Caco-2 (cell line): ENCODE results near the gene EXOC3. TPM values are rescaled to one million over a fixed set of nuclear protein-coding genes. Genes with fewer than 3 reads are reported as not detected.
"Not testable (repeated sequence)": the region's sequence is repeated elsewhere in the genome, so short reads cannot be mapped to it uniquely, and the experiment has no call there.

Experiments used
- BruUV-seq: library from RNA; stranded (reverse); fragments of 400-500 nt; replicated peaks from 2 replicates; lab custom pipeline; 2021; lab: Mats Ljungman, UMichigan
- CTCF ChIA-PET: fragments of 300-600 bp; sonication (Branson Sonifier 250); formaldehyde crosslinking; loops from one replicate; lab custom pipeline; 2022; ENCODE audit warnings: antibody characterized with exemption; lab: Charles Lee
- POLR2A ChIA-PET: fragments of 300-600 bp; sonication (Branson Sonifier 250); formaldehyde crosslinking; loops from one replicate; lab custom pipeline; 2022; ENCODE audit warnings: antibody characterized with exemption; lab: Charles Lee
- DNase-seq, 2 experiments: peaks; one replicate each; pipeline versions ENCODE4 v3.0.0 to v3.0.0-alpha.2; 2020 to 2022
- H3K27me3 ChIP-seq: replicated peaks from 2 replicates; pipeline ENCODE4 v1.6.0; 2011; ENCODE audit warnings: low read length; ENCODE audit not compliant: control insufficient read depth, insufficient read depth
- H3K36me3 ChIP-seq: 2 replicates; pipeline ENCODE4 v1.5.1; 2011; ENCODE audit warnings: low read length; ENCODE audit not compliant: control insufficient read depth, insufficient read depth
- H3K4me1 ChIP-seq: fragments of 250-450 bp; sonication (Bioruptor Pico); 2 replicates; pipeline ENCODE4 v1.5.1; 2020; ENCODE audit warnings: mild to moderate bottlenecking
- H3K4me3 ChIP-seq: 2 replicates; pipeline ENCODE4 v1.5.1; 2011; ENCODE audit warnings: low read depth, mild to moderate bottlenecking, control low read depth, low read length
- H3K9me3 ChIP-seq: fragments of 250-450 bp; sonication (Bioruptor Pico); 2 replicates; pipeline ENCODE4 v1.5.1; 2020; ENCODE audit warnings: mild to moderate bottlenecking, moderate library complexity
- H3K27ac Mint-ChIP-seq: one replicate; pipeline ENCODE4 v1.8.0; 2022; ENCODE audit warnings: mixed read lengths; ENCODE audit not compliant: unreplicated experiment
- H3K27me3 Mint-ChIP-seq: one replicate; pipeline ENCODE4 v1.8.0; 2022; ENCODE audit warnings: mixed read lengths; ENCODE audit not compliant: insufficient read depth, unreplicated experiment
- H3K36me3 Mint-ChIP-seq: one replicate; pipeline ENCODE4 v1.8.0; 2022; ENCODE audit warnings: mild to moderate bottlenecking, mixed read lengths; ENCODE audit not compliant: insufficient read depth, unreplicated experiment
- H3K4me1 Mint-ChIP-seq: one replicate; pipeline ENCODE4 v1.8.0; 2022; ENCODE audit warnings: low read depth, mixed read lengths; ENCODE audit not compliant: unreplicated experiment
- H3K4me3 Mint-ChIP-seq: one replicate; pipeline ENCODE4 v1.8.0; 2022; ENCODE audit warnings: mild to moderate bottlenecking, moderate library complexity, mixed read lengths; ENCODE audit not compliant: unreplicated experiment
- H3K9me3 Mint-ChIP-seq: one replicate; pipeline ENCODE4 v1.8.0; 2022; ENCODE audit warnings: mixed read lengths; ENCODE audit not compliant: unreplicated experiment
- intact Hi-C: fragments of 100-400 bp; cut with micrococcal nuclease; formaldehyde crosslinking; loops from one replicate; pipeline ENCODE4 v1.10.0; 2022; ENCODE audit not compliant: unreplicated experiment
- total RNA-seq: library from RNA; stranded (reverse); gene quantifications from 2 replicates; pipeline ENCODE4 v1.2.3, GENCODE V29; 2022
- TF ChIP-seq, protein P1 (sequence below), 2 experiments: fragments of 200-600 bp in 1 of 2; IDR thresholded peaks; 1 replicate in 1 of 2; 2 replicates in 1 of 2; pipeline versions ENCODE4 v1.5.1 to v1.8.0; 2011 to 2022; ENCODE audit warnings: antibody characterized with exemption in 1 of 2, control low read depth in 1 of 2, inconsistent platforms in 1 of 2, low read depth in 1 of 2, low read length in 1 of 2, mild to moderate bottlenecking in 1 of 2, moderate library complexity in 1 of 2; ENCODE audit not compliant: insufficient read depth in 1 of 2, severe bottlenecking in 1 of 2, unreplicated experiment in 1 of 2

The EXOC3 gene
- total RNA-seq, 1 experiment from 2014 or later, result 44.5 TPM

DNA sequence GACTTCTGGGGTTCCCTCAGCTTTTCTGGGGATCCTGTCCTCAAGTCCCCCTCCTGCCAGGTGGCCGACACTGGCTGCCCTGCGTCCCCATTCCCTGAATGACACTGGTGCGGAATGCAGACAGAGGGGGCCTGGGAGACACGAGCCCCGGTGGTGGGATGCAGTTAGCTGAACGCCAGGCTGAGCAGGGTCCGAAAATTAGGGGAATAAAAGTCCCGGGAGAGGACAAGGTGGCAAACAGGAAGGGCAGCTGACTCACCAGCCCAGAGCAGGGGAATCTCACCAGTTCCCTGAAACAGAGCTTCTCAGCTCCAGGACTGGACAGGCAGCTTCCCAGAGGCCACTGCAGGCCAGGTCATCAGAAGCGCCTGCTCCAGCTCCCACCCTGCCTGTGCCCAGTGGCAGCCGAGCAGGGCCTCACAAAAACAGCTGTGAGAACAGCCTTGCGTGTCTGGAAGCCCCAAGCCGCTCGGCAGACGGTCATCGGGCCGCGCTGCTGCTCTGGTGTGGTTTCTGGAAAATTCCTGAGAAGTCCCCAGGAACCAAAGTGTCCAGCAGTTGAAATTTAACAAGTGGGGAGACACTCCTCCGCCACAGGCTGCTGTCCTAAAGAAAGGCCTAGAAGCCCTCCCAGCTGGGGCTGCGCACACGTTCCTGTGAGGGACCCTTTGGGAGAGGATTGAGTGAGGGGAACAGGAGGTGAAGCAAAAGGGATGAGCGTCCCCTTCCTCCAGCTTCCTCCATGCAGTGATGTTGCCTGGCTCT lies 47.6 kb upstream of the EXOC3 start:
- Mint-ChIP-seq H3K27me3 (no peaks in the 10 kb centered on the region), H3K4me3 (no peak overlapping the region), H3K9me3 (no peaks in the 10 kb centered on the region), H3K36me3 (no peaks in the 10 kb centered on the region), H3K4me1 (no peaks in the 10 kb centered on the region), H3K27ac (no peak overlapping the region)
- no peak for DNase-seq
- intact Hi-C loops, result no loop called here
- no peaks in the 10 kb centered on the region for H3K9me3 ChIP-seq
- ChIA-PET CTCF (interaction anchor here (0.8 kb wide), 1 partner anchor 19 kb away, joined by 3 read pairs; no protein-coding TSS in a partner anchor), POLR2A (no interaction called here)
- TF ChIP-seq, protein P1, sequence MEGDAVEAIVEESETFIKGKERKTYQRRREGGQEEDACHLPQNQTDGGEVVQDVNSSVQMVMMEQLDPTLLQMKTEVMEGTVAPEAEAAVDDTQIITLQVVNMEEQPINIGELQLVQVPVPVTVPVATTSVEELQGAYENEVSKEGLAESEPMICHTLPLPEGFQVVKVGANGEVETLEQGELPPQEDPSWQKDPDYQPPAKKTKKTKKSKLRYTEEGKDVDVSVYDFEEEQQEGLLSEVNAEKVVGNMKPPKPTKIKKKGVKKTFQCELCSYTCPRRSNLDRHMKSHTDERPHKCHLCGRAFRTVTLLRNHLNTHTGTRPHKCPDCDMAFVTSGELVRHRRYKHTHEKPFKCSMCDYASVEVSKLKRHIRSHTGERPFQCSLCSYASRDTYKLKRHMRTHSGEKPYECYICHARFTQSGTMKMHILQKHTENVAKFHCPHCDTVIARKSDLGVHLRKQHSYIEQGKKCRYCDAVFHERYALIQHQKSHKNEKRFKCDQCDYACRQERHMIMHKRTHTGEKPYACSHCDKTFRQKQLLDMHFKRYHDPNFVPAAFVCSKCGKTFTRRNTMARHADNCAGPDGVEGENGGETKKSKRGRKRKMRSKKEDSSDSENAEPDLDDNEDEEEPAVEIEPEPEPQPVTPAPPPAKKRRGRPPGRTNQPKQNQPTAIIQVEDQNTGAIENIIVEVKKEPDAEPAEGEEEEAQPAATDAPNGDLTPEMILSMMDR (IDR thresholded peaks at IDR 0.05; ENCODE audit: insufficient read depth in 1 of 2, low read depth in 1 of 2, low read length in 1 of 2, severe bottlenecking in 1 of 2, unreplicated experiment in 1 of 2), result no peak
- no peaks in the 10 kb centered on the region for H3K4me1 ChIP-seq
- no peak overlapping the region for H3K4me3 ChIP-seq
- no peaks in the 10 kb centered on the region for H3K27me3 ChIP-seq
- no TSS peak for BruUV-seq
- no peaks in the 10 kb centered on the region for H3K36me3 ChIP-seq

DNA sequence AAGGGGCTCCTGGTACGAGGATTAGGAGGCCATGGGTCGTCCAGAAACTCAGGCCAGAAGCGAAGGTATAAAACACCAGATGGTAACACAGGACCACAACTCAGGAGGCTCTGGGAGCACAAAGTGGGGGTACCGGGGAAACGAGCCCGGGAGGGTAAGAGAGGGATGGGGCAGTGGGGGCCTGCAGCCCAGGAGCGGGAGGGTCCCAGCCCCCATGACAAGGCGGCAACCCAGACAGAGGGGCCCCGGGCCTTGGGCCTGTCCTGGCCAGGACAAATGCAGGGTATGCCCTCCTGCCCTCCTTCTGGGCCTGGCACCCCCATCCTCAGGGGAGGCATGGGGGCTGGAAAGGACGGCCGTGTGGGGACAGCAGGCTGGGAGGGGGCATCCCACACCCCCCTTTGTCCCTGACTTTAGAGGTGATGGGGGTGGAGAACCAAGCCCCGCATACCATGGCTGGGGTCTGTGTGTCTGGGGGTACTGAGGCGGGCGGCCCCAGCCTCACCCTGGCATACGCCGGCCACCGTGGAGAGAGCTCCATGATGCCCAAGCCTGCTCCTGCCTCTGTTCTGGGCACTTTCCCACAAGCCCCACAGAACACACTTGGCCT lies 47.0 kb upstream of the EXOC3 start:
- intact Hi-C loops, result no loop called here

DNA sequence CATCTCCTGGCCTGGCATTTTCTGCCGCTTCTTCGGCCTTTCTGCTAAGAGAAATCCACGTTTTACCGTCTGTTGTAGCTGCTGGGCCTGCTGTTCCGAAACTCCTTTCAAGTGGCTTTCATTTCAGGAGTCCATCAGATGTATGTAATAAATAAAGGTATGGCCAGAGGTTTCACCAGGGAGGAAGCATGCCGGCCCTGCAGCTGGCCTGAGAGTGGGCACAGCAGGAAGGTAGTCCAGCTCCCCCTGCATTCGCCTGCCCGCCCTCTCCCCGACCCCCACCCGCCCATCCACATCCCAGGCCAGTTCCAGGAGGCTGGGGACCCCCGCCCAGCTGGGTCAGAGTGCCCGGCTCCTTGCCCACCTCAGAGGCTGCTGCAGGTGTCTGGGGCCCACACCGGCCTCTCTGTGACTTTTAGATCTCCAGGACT lies 46.4 kb upstream of the EXOC3 start:
- H3K4me1 Mint-ChIP-seq, result no peaks in the 10 kb centered on the region
- DNase-seq, result no peak
- Histone ChIP-seq H3K9me3 (no peaks in the 10 kb centered on the region), H3K4me3 (no peak overlapping the region), H3K4me1 (no peaks in the 10 kb centered on the region), H3K36me3 (no peaks in the 10 kb centered on the region), H3K27me3 (no peaks in the 10 kb centered on the region)
- CTCF ChIA-PET, result no interaction called here
- no peaks in the 10 kb centered on the region for H3K9me3 Mint-ChIP-seq
- H3K4me3 Mint-ChIP-seq, result no peak overlapping the region
- no peaks in the 10 kb centered on the region for H3K36me3 Mint-ChIP-seq
- POLR2A ChIA-PET, result no interaction called here
- H3K27ac Mint-ChIP-seq, result no peak overlapping the region
- intact Hi-C loops, result no loop called here
- no TSS peak for BruUV-seq
- H3K27me3 Mint-ChIP-seq, result no peaks in the 10 kb centered on the region
- TF ChIP-seq, protein P1 (IDR thresholded peaks at IDR 0.05; ENCODE audit: insufficient read depth in 1 of 2, low read depth in 1 of 2, low read length in 1 of 2, severe bottlenecking in 1 of 2, unreplicated experiment in 1 of 2), result no peak

More for the DNA sequence above, 47.0 kb upstream of the EXOC3 start:
- Histone ChIP-seq H3K9me3 (no peaks in the 10 kb centered on the region), H3K4me3 (no peak overlapping the region), H3K36me3 (no peaks in the 10 kb centered on the region), H3K27me3 (no peaks in the 10 kb centered on the region), H3K4me1 (no peaks in the 10 kb centered on the region)
- H3K36me3 Mint-ChIP-seq, result no peaks in the 10 kb centered on the region
- no peaks in the 10 kb centered on the region for H3K9me3 Mint-ChIP-seq
- no TSS peak for BruUV-seq
- no peak overlapping the region for H3K27ac Mint-ChIP-seq
- DNase-seq, result no peak
- no peaks in the 10 kb centered on the region for H3K4me1 Mint-ChIP-seq
- POLR2A ChIA-PET, result no interaction called here
- H3K27me3 Mint-ChIP-seq, result no peaks in the 10 kb centered on the region
- TF ChIP-seq, protein P1 (IDR thresholded peaks at IDR 0.05; ENCODE audit: insufficient read depth in 1 of 2, low read depth in 1 of 2, low read length in 1 of 2, severe bottlenecking in 1 of 2, unreplicated experiment in 1 of 2), result no peak
- H3K4me3 Mint-ChIP-seq, result no peak overlapping the region
- CTCF ChIA-PET, result no interaction called here

DNA sequence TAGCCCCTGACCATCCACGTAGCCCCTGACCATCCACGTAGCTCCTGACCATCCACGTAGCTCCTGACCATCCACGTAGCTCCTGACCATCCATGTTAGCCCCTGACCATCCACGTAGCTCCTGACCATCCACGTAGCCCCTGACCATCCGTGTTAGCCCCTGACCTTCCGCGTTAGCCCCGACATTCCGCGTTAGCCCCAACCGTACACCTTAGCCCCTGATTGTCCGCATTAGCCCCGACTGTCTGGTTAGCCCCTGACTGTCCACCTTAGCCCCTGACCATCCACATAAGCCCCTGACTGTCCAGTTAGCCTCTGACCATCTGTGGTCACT lies 44.9 kb upstream of the EXOC3 start:
- intact Hi-C loops, H3K4me3 Mint-ChIP-seq, H3K27ac Mint-ChIP-seq, H3K36me3 ChIP-seq, H3K27me3 ChIP-seq, H3K4me1 ChIP-seq, BruUV-seq, H3K9me3 Mint-ChIP-seq, H3K36me3 Mint-ChIP-seq, DNase-seq, H3K27me3 Mint-ChIP-seq, H3K9me3 ChIP-seq, POLR2A ChIA-PET, H3K4me1 Mint-ChIP-seq, CTCF ChIA-PET, H3K4me3 ChIP-seq: not testable (repeated sequence)
